NT2/D1 (cell line): Measurements from ENCODE around the gene IGFL3.
"Not testable (repeated sequence)": the region's sequence is repeated elsewhere in the genome, so short reads cannot be mapped to it uniquely, and the experiment has no call there.

Source experiments
- DNase-seq: peaks from one replicate; pipeline ENCODE4 v3.0.0-alpha.2; 2011; ENCODE audit warnings: low read depth, low spot score
- H3K27me3 ChIP-seq: 2 replicates; pipeline ENCODE4 v1.6.0; 2011; ENCODE audit warnings: mild to moderate bottlenecking; ENCODE audit not compliant: insufficient read length, insufficient read depth
- H3K36me3 ChIP-seq: 2 replicates; pipeline ENCODE4 v1.6.1; 2011; ENCODE audit warnings: mild to moderate bottlenecking, low read length, mixed read lengths; ENCODE audit not compliant: insufficient read depth, insufficient read length
- H3K4me1 ChIP-seq: 2 replicates; pipeline ENCODE4 v1.5.1; 2011; ENCODE audit not compliant: insufficient read depth, insufficient read length
- H3K4me3 ChIP-seq: 2 replicates; pipeline ENCODE4 v1.5.1; 2011; ENCODE audit warnings: low read depth; ENCODE audit not compliant: insufficient read length
- H3K9ac ChIP-seq: 2 replicates; pipeline ENCODE4 v1.6.0; 2011; ENCODE audit warnings: low read depth; ENCODE audit not compliant: insufficient read length
- H3K9me3 ChIP-seq: 2 replicates; pipeline ENCODE4 v1.5.1; 2011; ENCODE audit warnings: mild to moderate bottlenecking, low read length; ENCODE audit not compliant: insufficient read depth
- SUZ12 ChIP-seq: IDR thresholded peaks from 2 replicates; pipeline ENCODE4 v1.6.1; 2011; ENCODE audit not compliant: insufficient read length, insufficient read depth; ENCODE audit errors: extremely low read depth
- YY1 ChIP-seq: IDR thresholded peaks from 2 replicates; pipeline ENCODE4 v1.6.1; 2011; ENCODE audit not compliant: insufficient read length, insufficient read depth
- ZNF274 ChIP-seq: IDR thresholded peaks from 2 replicates; pipeline ENCODE4 v1.6.1; 2011; ENCODE audit warnings: mild to moderate bottlenecking, low read depth, low read length

Gene IGFL3

DNA sequence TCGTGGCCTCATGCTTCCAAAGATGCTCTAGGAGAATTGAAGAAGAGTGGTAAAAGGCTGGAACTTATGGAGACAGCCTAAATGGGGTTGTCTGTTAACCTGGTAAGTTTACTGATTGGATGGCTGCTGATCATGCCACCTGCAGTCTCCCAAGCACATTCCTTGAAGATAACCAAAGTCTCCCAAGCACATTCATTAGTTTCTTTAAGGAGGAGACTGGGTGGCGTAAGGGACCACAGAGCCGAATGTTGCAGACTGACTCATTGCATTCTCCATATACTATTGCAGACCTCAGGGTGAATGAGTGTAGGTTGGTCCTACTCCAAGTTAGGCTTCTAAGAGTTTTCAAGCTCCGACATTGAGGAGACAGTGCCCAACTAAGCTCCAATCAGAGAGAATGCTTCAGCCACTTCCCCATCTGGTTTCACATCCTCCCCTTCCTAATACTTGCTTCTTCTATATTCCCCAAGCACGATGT, at the start of gene IGFL3:
Gene IGFL3 (minus strand): TSS at position 51 of the 478 bp plus-strand sequence. CDS start 39 bp downstream, at position 12.
- H3K27me3 ChIP-seq, result no peaks in the 10 kb centered on the region
- no peak within 1 kb of the TSS for H3K4me3 ChIP-seq
- TF ChIP-seq ZNF274, result no peak
- no peak for TF ChIP-seq YY1
- TF ChIP-seq SUZ12, result no peak
- DNase-seq, result no peak
- no peaks in the 10 kb centered on the region for H3K4me1 ChIP-seq
- no peak within 1 kb of the TSS for H3K9ac ChIP-seq
- H3K9me3 ChIP-seq, result peaks cover 7% of the 10 kb centered on the region; the same call in 1 of the 2 replicates
- H3K36me3 ChIP-seq, result no peaks in the 10 kb centered on the region

DNA sequence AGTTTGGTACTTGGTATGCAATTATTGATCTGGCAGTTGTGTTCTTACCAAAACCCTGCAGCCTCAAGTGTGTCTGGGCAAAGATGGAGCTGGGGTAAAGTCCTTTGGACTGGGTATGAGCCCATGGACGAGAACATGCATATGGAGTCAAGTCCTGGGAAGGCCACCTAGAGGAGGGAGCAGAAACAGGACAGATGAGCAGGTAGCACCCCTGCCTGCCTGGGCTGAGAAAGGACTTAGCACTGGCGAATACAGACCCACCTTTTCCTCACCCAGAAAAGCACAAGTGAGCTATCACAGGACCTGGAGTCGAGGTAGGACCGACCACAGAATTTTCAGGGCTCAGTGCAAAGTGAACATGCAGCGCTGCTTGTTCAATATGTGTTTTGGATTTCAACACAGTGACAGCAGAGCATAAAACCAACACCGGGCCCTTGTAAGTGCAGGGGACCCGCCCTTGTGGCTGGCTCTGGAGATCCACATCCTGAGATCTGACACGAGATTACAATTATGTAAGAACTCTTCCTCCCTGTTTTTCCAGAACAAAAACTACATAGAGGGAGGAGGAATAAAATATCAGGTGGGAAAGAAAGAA, 49.5 kb upstream of the IGFL3 start:
- H3K27me3 ChIP-seq, result no peaks in the 10 kb centered on the region
- TF ChIP-seq YY1 (no peak), ZNF274 (no peak), SUZ12 (no peak)
- no peaks in the 10 kb centered on the region for H3K36me3 ChIP-seq
- DNase-seq, result no peak
- no peak overlapping the region for H3K4me3 ChIP-seq
- peaks cover 10% of the 10 kb centered on the region; the same call in 1 of the 2 replicates for H3K9me3 ChIP-seq
- H3K4me1 ChIP-seq, result no peaks in the 10 kb centered on the region
- no peak overlapping the region for H3K9ac ChIP-seq

DNA sequence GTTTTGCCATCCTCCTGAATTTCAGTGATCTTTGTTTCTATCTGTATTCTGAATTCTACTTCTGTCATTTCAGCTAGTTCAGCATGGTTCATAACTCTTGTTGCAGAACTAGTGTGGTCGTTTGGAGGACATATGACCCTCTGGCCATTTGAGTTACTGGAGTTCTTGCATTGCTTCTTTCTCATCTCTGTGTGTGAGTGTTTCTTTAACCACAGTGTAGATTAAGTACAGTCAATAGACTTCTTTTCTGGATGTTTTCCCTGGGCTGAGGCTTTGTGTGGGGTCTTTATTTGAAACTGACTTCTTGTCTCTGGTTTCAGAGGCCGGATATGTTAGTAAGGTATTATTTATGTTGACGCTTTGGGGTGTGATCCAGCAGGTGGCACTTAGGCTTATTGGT, 38.2 kb upstream of the IGFL3 start:
- H3K9ac ChIP-seq, result no peak overlapping the region
- TF ChIP-seq ZNF274 (no peak), YY1 (no peak), SUZ12 (no peak)
- H3K36me3 ChIP-seq, result no peaks in the 10 kb centered on the region
- no peaks in the 10 kb centered on the region for H3K4me1 ChIP-seq
- no peaks in the 10 kb centered on the region for H3K9me3 ChIP-seq
- DNase-seq, result no peak
- no peaks in the 10 kb centered on the region for H3K27me3 ChIP-seq
- no peak overlapping the region for H3K4me3 ChIP-seq

GRCh38 chr19:46161642-46162257, 37.3 kb upstream of the IGFL3 start:
- DNase-seq, H3K4me3 ChIP-seq, H3K9me3 ChIP-seq, H3K36me3 ChIP-seq, H3K4me1 ChIP-seq, H3K27me3 ChIP-seq, H3K9ac ChIP-seq: not testable (repeated sequence)

- H3K36me3 ChIP-seq, result no peaks in the 10 kb centered on the region
- DNase-seq, result no peak
- no peaks in the 10 kb centered on the region for H3K9me3 ChIP-seq
- H3K4me3 ChIP-seq, result no peak overlapping the region
- no peaks in the 10 kb centered on the region for H3K27me3 ChIP-seq
- no peaks in the 10 kb centered on the region for H3K4me1 ChIP-seq
- TF ChIP-seq SUZ12, result no peak
- no peak for TF ChIP-seq ZNF274
- no peak for TF ChIP-seq YY1
- H3K9ac ChIP-seq, result no peak overlapping the region
Observed at GRCh38 chr19:46160233-46160775, 35.8 kb upstream of the IGFL3 start.

- no peaks in the 10 kb centered on the region for H3K9me3 ChIP-seq
- H3K4me3 ChIP-seq, result no peak overlapping the region
- no peak for DNase-seq
- TF ChIP-seq YY1 (no peak), ZNF274 (no peak), SUZ12 (no peak)
- H3K36me3 ChIP-seq, result no peaks in the 10 kb centered on the region
- H3K27me3 ChIP-seq, result no peaks in the 10 kb centered on the region
- H3K9ac ChIP-seq, result no peak overlapping the region
- H3K4me1 ChIP-seq, result no peaks in the 10 kb centered on the region
Observed at GRCh38 chr19:46159418-46160232, 35.1 kb upstream of the IGFL3 start.

DNA sequence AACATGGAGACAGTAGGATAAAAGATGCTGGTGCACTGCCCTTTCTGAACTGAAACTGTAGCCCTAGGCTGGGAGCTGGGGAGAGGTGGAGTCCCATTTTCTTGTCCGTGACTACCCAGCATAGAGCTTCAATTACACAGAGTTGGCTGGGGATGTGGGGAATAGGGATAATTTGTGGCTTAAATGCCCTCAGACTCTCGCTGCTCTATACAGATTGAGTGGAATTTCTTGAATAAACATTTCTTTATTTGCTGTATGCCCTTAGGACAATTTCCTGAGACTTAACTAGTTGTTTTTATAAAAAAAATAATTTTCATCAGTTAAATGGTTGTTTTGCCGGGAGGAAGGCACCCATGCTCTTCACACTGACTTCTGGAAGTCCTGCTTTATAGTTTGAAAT, 30.7 kb upstream of the IGFL3 start:
- no peaks in the 10 kb centered on the region for H3K27me3 ChIP-seq
- H3K9me3 ChIP-seq, result no peaks in the 10 kb centered on the region
- no peak for DNase-seq

More for the DNA sequence above, 30.7 kb upstream of the IGFL3 start:
- no peak overlapping the region for H3K9ac ChIP-seq
- no peaks in the 10 kb centered on the region for H3K4me1 ChIP-seq
- no peaks in the 10 kb centered on the region for H3K36me3 ChIP-seq
- TF ChIP-seq SUZ12, result no peak
- TF ChIP-seq YY1, result no peak
- TF ChIP-seq ZNF274, result no peak
- no peak overlapping the region for H3K4me3 ChIP-seq
